Measurements from ENCODE around the gene ABHD2. TPM values are rescaled to one million over a fixed set of nuclear protein-coding genes. Genes with fewer than 3 reads are reported as not detected.
A peak's percentile ranks its signal among the peaks of the same experiment; 100 is the strongest.
"Not testable (repeated sequence)": the region's sequence is repeated elsewhere in the genome, so short reads cannot be mapped to it uniquely, and the experiment has no call there.

The ABHD2 gene
- total RNA-seq, 4 donors from 2014 or later = 29.7 to 48.1 (median 35.9) TPM

DNA sequence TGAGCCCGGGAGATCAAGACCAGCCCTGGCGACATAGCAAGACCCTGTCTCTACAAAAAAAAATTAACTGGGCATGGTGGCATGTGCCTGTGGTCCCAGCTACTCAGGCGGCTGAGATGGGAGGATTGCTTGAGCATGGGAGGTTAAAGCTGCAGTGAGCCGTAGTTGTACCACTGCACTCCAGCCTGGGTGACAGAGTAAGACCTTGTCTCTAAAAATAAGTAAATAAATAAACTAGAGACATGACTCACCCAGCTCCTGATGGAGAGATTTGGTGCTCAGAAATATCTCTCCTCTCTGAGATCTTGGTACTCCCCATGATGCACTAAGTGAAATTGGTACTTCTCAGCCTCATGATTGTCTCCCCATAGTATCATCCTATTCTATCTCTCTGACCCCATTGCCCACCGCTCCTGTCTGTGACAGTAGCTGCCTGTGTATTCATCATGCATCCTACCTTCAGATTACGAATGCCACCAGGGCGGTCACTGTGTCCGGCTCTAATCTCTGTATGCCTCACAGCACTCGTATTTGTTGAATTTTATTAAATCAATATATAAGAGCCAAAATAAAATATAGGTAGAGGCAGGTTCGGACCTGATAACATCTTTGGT is 50.9 kb downstream of the ABHD2 start:
- no peak for DNase-seq (ENCODE audit: low spot score in 2 of 2)
- H3K27me3 ChIP-seq = no peaks in the 10 kb centered on the region
- no peak overlapping the region for H3K4me3 ChIP-seq
- no peaks in the 10 kb centered on the region for H3K36me3 ChIP-seq
- no peaks in the 10 kb centered on the region for H3K9me3 ChIP-seq
- 89 to 90% methylated on average over 10 of the region's 10 CpGs for WGBS, 2 donors
- peak overlapping the region in 2 of 4 donors; percentile 5 to 26 for H3K27ac ChIP-seq
- peaks cover 0 to 88% (median 39%) of the 10 kb centered on the region in 4 donors for H3K4me1 ChIP-seq
- TF ChIP-seq POLR2A (IDR thresholded peaks at IDR 0.05) (no peak), EP300 (IDR thresholded peaks at IDR 0.05) (no peak)
- TF ChIP-seq, protein P1, sequence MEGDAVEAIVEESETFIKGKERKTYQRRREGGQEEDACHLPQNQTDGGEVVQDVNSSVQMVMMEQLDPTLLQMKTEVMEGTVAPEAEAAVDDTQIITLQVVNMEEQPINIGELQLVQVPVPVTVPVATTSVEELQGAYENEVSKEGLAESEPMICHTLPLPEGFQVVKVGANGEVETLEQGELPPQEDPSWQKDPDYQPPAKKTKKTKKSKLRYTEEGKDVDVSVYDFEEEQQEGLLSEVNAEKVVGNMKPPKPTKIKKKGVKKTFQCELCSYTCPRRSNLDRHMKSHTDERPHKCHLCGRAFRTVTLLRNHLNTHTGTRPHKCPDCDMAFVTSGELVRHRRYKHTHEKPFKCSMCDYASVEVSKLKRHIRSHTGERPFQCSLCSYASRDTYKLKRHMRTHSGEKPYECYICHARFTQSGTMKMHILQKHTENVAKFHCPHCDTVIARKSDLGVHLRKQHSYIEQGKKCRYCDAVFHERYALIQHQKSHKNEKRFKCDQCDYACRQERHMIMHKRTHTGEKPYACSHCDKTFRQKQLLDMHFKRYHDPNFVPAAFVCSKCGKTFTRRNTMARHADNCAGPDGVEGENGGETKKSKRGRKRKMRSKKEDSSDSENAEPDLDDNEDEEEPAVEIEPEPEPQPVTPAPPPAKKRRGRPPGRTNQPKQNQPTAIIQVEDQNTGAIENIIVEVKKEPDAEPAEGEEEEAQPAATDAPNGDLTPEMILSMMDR (IDR thresholded peaks at IDR 0.05) = no peak

GRCh38 chr15:89139613-89140499 is 51.6 kb downstream of the ABHD2 start:
- DNase-seq (ENCODE audit: low spot score in 2 of 2) = peak in 1 of 2 donors; percentile 41
- no peak overlapping the region for H3K4me3 ChIP-seq
- H3K27me3 ChIP-seq = no peaks in the 10 kb centered on the region
- H3K36me3 ChIP-seq = no peaks in the 10 kb centered on the region
- H3K4me1 ChIP-seq = peaks cover 0 to 85% (median 37%) of the 10 kb centered on the region in 4 donors
- H3K9me3 ChIP-seq = no peaks in the 10 kb centered on the region
- no peak for TF ChIP-seq POLR2A (IDR thresholded peaks at IDR 0.05)
- TF ChIP-seq, protein P1 (IDR thresholded peaks at IDR 0.05) = peak in 1 of 5 experiments; percentile 36
- peak in 1 of 2 donors; percentile 26 for TF ChIP-seq EP300 (IDR thresholded peaks at IDR 0.05)
- peak overlapping the region in 2 of 4 donors; percentile 26 to 57 for H3K27ac ChIP-seq
- 49 to 62% methylated on average over 8 of the region's 8 CpGs for WGBS, 2 donors

DNA sequence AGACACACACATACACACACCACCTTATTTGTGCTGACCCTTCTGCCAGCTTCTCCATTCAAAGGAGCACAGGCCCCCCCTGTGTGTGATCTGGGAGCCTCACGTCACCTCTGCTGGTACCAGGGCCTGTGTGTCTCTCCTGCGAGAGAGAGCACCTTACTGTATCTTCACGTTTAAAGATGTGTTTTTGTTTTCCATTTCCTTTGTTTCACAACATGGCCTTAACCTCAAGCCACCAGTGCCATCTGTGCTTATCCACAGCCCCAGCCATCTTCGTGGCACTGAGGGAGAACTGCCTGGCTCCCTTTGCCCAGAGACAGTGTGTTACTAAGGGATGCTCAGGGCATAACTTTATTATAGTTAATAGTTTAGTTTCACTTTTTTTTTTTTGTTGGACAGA is 52.3 kb downstream of the ABHD2 start:
- 59 to 76% methylated on average over 4 of the region's 4 CpGs for WGBS, 2 donors
- Histone ChIP-seq H3K4me3 (no peak overlapping the region), H3K9me3 (no peaks in the 10 kb centered on the region), H3K27me3 (no peaks in the 10 kb centered on the region), H3K4me1 (peaks cover 0 to 86% (median 37%) of the 10 kb centered on the region in 4 donors), H3K27ac (peak overlapping the region in 2 of 4 donors; percentile 26 to 57), H3K36me3 (no peaks in the 10 kb centered on the region)
- no peak for DNase-seq (ENCODE audit: low spot score in 2 of 2)
- no peak for TF ChIP-seq POLR2A (IDR thresholded peaks at IDR 0.05)
- no peak for TF ChIP-seq EP300 (IDR thresholded peaks at IDR 0.05)
- TF ChIP-seq, protein P1 (IDR thresholded peaks at IDR 0.05) = no peak

- not testable (repeated sequence) for H3K27me3 ChIP-seq; H3K9me3 ChIP-seq; H3K36me3 ChIP-seq; DNase-seq (ENCODE audit: low spot score in 2 of 2); H3K4me3 ChIP-seq
- Histone ChIP-seq H3K27ac (peak overlapping the region in 2 of 4 donors; percentile 26 to 40), H3K4me1 (peaks cover 0 to 86% (median 36%) of the 10 kb centered on the region in 4 donors)
- WGBS, 2 donors = 93 to 98% methylated on average over 9 to 10 of the region's 10 CpGs
Measured at GRCh38 chr15:89141159-89141558, 52.9 kb downstream of the ABHD2 start.

DNA sequence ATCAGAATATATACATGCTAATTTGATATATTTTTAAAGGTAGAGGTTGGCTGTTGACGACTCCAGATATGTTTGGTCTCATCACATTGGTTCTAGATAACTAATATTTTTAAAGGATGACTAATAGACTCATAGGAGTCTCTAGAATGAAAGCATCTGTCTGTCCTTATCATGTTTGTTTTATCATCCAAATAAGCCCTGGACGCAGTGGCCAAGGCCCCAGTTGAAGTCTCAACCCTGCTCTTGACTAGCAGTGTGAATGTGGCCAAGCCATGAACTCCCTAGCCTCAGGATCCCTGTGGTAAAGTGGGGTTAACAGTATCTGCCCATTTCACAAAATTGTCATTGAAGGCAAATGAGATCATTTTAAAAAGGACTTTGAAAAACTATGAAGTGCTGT is 53.6 kb downstream of the ABHD2 start:
- Histone ChIP-seq H3K36me3 (no peaks in the 10 kb centered on the region), H3K4me1 (peaks cover 0 to 79% (median 31%) of the 10 kb centered on the region in 4 donors), H3K4me3 (no peak overlapping the region), H3K27ac (peak overlapping the region in 1 of 4 donors; percentile 14), H3K27me3 (no peaks in the 10 kb centered on the region), H3K9me3 (no peaks in the 10 kb centered on the region)
- DNase-seq (ENCODE audit: low spot score in 2 of 2) = no peak
- TF ChIP-seq, protein P1 (IDR thresholded peaks at IDR 0.05) = no peak
- TF ChIP-seq EP300 (IDR thresholded peaks at IDR 0.05) = no peak
- TF ChIP-seq POLR2A (IDR thresholded peaks at IDR 0.05) = no peak
- 83 to 84% methylated on average over 2 of the region's 2 CpGs for WGBS, 2 donors

Data from tibial nerve (tissue), 4 donors.